ENCODE results near the gene PRDM16. TPM values are rescaled to one million over a fixed set of nuclear protein-coding genes. Genes with fewer than 3 reads are reported as not detected.

PRDM16 gene
- polyA plus RNA-seq, 2 donors: 0.15 to 0.28 TPM

GRCh38 chr1:3433076-3433475 is 364.1 kb downstream of the PRDM16 start:
- no peak overlapping the region for H3K4me3 ChIP-seq (ENCODE audit: low read depth in 1 of 2, low read length in 2 of 2)
- no peaks in the 10 kb centered on the region for H3K36me3 ChIP-seq (ENCODE audit: control insufficient read depth in 2 of 2, insufficient read depth in 2 of 2, low read length in 1 of 2)
- H3K9me3 ChIP-seq (ENCODE audit: control insufficient read depth in 2 of 2, insufficient read depth in 1 of 2, low read depth in 1 of 2, low read length in 1 of 2): peaks cover 0 to 3% of the 10 kb centered on the region in 2 donors
- H3K27ac ChIP-seq (ENCODE audit: low read depth in 2 of 2, low read length in 1 of 2): no peak overlapping the region
- H3K27me3 ChIP-seq (ENCODE audit: control insufficient read depth in 1 of 2, insufficient read depth in 2 of 2, low read length in 2 of 2): no peaks in the 10 kb centered on the region
- 82 to 85% methylated on average over 14 of the region's 14 CpGs for WGBS, 2 donors
- H3K4me1 ChIP-seq (ENCODE audit: control insufficient read depth in 2 of 2, insufficient read depth in 2 of 2, low read length in 1 of 2): no peaks in the 10 kb centered on the region

GRCh38 chr1:3433596-3434320 is 364.8 kb downstream of the PRDM16 start:
- Histone ChIP-seq H3K9me3 (ENCODE audit: control insufficient read depth in 2 of 2, insufficient read depth in 1 of 2, low read depth in 1 of 2, low read length in 1 of 2) (peaks cover 0 to 3% of the 10 kb centered on the region in 2 donors), H3K27me3 (ENCODE audit: control insufficient read depth in 1 of 2, insufficient read depth in 2 of 2, low read length in 2 of 2) (no peaks in the 10 kb centered on the region), H3K27ac (ENCODE audit: low read depth in 2 of 2, low read length in 1 of 2) (no peak overlapping the region), H3K36me3 (ENCODE audit: control insufficient read depth in 2 of 2, insufficient read depth in 2 of 2, low read length in 1 of 2) (no peaks in the 10 kb centered on the region), H3K4me3 (ENCODE audit: low read depth in 1 of 2, low read length in 2 of 2) (no peak overlapping the region), H3K4me1 (ENCODE audit: control insufficient read depth in 2 of 2, insufficient read depth in 2 of 2, low read length in 1 of 2) (no peaks in the 10 kb centered on the region)
- 89 to 90% methylated on average over 25 to 31 of the region's 31 CpGs for WGBS, 2 donors

- Histone ChIP-seq H3K4me1 (ENCODE audit: control insufficient read depth in 2 of 2, insufficient read depth in 2 of 2, low read length in 1 of 2) (no peaks in the 10 kb centered on the region), H3K27me3 (ENCODE audit: control insufficient read depth in 1 of 2, insufficient read depth in 2 of 2, low read length in 2 of 2) (no peaks in the 10 kb centered on the region), H3K4me3 (ENCODE audit: low read depth in 1 of 2, low read length in 2 of 2) (no peak overlapping the region), H3K27ac (ENCODE audit: low read depth in 2 of 2, low read length in 1 of 2) (no peak overlapping the region), H3K9me3 (ENCODE audit: control insufficient read depth in 2 of 2, insufficient read depth in 1 of 2, low read depth in 1 of 2, low read length in 1 of 2) (peaks cover 0 to 3% of the 10 kb centered on the region in 2 donors), H3K36me3 (ENCODE audit: control insufficient read depth in 2 of 2, insufficient read depth in 2 of 2, low read length in 1 of 2) (no peaks in the 10 kb centered on the region)
- 77 to 85% methylated on average over 40 of the region's 40 CpGs for WGBS, 2 donors
Measured at GRCh38 chr1:3434406-3435110, 365.6 kb downstream of the PRDM16 start.

GRCh38 chr1:3435666-3436065 is 366.7 kb downstream of the PRDM16 start:
- Histone ChIP-seq H3K4me1 (ENCODE audit: control insufficient read depth in 2 of 2, insufficient read depth in 2 of 2, low read length in 1 of 2) (no peaks in the 10 kb centered on the region), H3K36me3 (ENCODE audit: control insufficient read depth in 2 of 2, insufficient read depth in 2 of 2, low read length in 1 of 2) (no peaks in the 10 kb centered on the region), H3K9me3 (ENCODE audit: control insufficient read depth in 2 of 2, insufficient read depth in 1 of 2, low read depth in 1 of 2, low read length in 1 of 2) (no peaks in the 10 kb centered on the region), H3K27ac (ENCODE audit: low read depth in 2 of 2, low read length in 1 of 2) (no peak overlapping the region), H3K4me3 (ENCODE audit: low read depth in 1 of 2, low read length in 2 of 2) (no peak overlapping the region), H3K27me3 (ENCODE audit: control insufficient read depth in 1 of 2, insufficient read depth in 2 of 2, low read length in 2 of 2) (no peaks in the 10 kb centered on the region)
- 63 to 69% methylated on average over 21 of the region's 21 CpGs for WGBS, 2 donors

- no peaks in the 10 kb centered on the region for H3K4me1 ChIP-seq (ENCODE audit: control insufficient read depth in 2 of 2, insufficient read depth in 2 of 2, low read length in 1 of 2)
- H3K9me3 ChIP-seq (ENCODE audit: control insufficient read depth in 2 of 2, insufficient read depth in 1 of 2, low read depth in 1 of 2, low read length in 1 of 2): no peaks in the 10 kb centered on the region
- H3K27me3 ChIP-seq (ENCODE audit: control insufficient read depth in 1 of 2, insufficient read depth in 2 of 2, low read length in 2 of 2): no peaks in the 10 kb centered on the region
- H3K27ac ChIP-seq (ENCODE audit: low read depth in 2 of 2, low read length in 1 of 2): no peak overlapping the region
- WGBS, 2 donors: 87 to 94% methylated on average over 11 of the region's 11 CpGs
- H3K36me3 ChIP-seq (ENCODE audit: control insufficient read depth in 2 of 2, insufficient read depth in 2 of 2, low read length in 1 of 2): no peaks in the 10 kb centered on the region
- H3K4me3 ChIP-seq (ENCODE audit: low read depth in 1 of 2, low read length in 2 of 2): no peak overlapping the region
Measured at GRCh38 chr1:3436451-3436850, 367.4 kb downstream of the PRDM16 start.

- Histone ChIP-seq H3K9me3 (ENCODE audit: control insufficient read depth in 2 of 2, insufficient read depth in 1 of 2, low read depth in 1 of 2, low read length in 1 of 2) (no peaks in the 10 kb centered on the region), H3K36me3 (ENCODE audit: control insufficient read depth in 2 of 2, insufficient read depth in 2 of 2, low read length in 1 of 2) (no peaks in the 10 kb centered on the region), H3K4me3 (ENCODE audit: low read depth in 1 of 2, low read length in 2 of 2) (no peak overlapping the region), H3K4me1 (ENCODE audit: control insufficient read depth in 2 of 2, insufficient read depth in 2 of 2, low read length in 1 of 2) (no peaks in the 10 kb centered on the region), H3K27ac (ENCODE audit: low read depth in 2 of 2, low read length in 1 of 2) (no peak overlapping the region), H3K27me3 (ENCODE audit: control insufficient read depth in 1 of 2, insufficient read depth in 2 of 2, low read length in 2 of 2) (no peaks in the 10 kb centered on the region)
- 80 to 86% methylated on average over 14 of the region's 14 CpGs for WGBS, 2 donors
Measured at GRCh38 chr1:3436901-3437300, 367.9 kb downstream of the PRDM16 start.

- Histone ChIP-seq H3K9me3 (ENCODE audit: control insufficient read depth in 2 of 2, insufficient read depth in 1 of 2, low read depth in 1 of 2, low read length in 1 of 2) (no peaks in the 10 kb centered on the region), H3K27me3 (ENCODE audit: control insufficient read depth in 1 of 2, insufficient read depth in 2 of 2, low read length in 2 of 2) (no peaks in the 10 kb centered on the region)
- WGBS, 2 donors: 76 to 79% methylated on average over 9 of the region's 9 CpGs
Measured at GRCh38 chr1:3438661-3439180, 369.7 kb downstream of the PRDM16 start.

GRCh38 chr1:3439346-3440299 is 370.6 kb downstream of the PRDM16 start:
- WGBS, 2 donors: 65 to 66% methylated on average over 27 of the region's 27 CpGs
- H3K4me1 ChIP-seq (ENCODE audit: control insufficient read depth in 2 of 2, insufficient read depth in 2 of 2, low read length in 1 of 2): no peaks in the 10 kb centered on the region
- no peak overlapping the region for H3K4me3 ChIP-seq (ENCODE audit: low read depth in 1 of 2, low read length in 2 of 2)
- no peaks in the 10 kb centered on the region for H3K27me3 ChIP-seq (ENCODE audit: control insufficient read depth in 1 of 2, insufficient read depth in 2 of 2, low read length in 2 of 2)
- H3K36me3 ChIP-seq (ENCODE audit: control insufficient read depth in 2 of 2, insufficient read depth in 2 of 2, low read length in 1 of 2): no peaks in the 10 kb centered on the region
- H3K9me3 ChIP-seq (ENCODE audit: control insufficient read depth in 2 of 2, insufficient read depth in 1 of 2, low read depth in 1 of 2, low read length in 1 of 2): no peaks in the 10 kb centered on the region
- no peak overlapping the region for H3K27ac ChIP-seq (ENCODE audit: low read depth in 2 of 2, low read length in 1 of 2)

More at GRCh38 chr1:3438661-3439180, 369.7 kb downstream of the PRDM16 start:
- Histone ChIP-seq H3K4me1 (ENCODE audit: control insufficient read depth in 2 of 2, insufficient read depth in 2 of 2, low read length in 1 of 2) (no peaks in the 10 kb centered on the region), H3K4me3 (ENCODE audit: low read depth in 1 of 2, low read length in 2 of 2) (no peak overlapping the region), H3K27ac (ENCODE audit: low read depth in 2 of 2, low read length in 1 of 2) (no peak overlapping the region), H3K36me3 (ENCODE audit: control insufficient read depth in 2 of 2, insufficient read depth in 2 of 2, low read length in 1 of 2) (no peaks in the 10 kb centered on the region)

GRCh38 chr1:3440300-3440681 is 371.3 kb downstream of the PRDM16 start:
- 49 to 50% methylated on average over 9 to 10 of the region's 10 CpGs for WGBS, 2 donors
- no peak overlapping the region for H3K4me3 ChIP-seq (ENCODE audit: low read depth in 1 of 2, low read length in 2 of 2)
- no peaks in the 10 kb centered on the region for H3K4me1 ChIP-seq (ENCODE audit: control insufficient read depth in 2 of 2, insufficient read depth in 2 of 2, low read length in 1 of 2)
- no peaks in the 10 kb centered on the region for H3K36me3 ChIP-seq (ENCODE audit: control insufficient read depth in 2 of 2, insufficient read depth in 2 of 2, low read length in 1 of 2)
- no peaks in the 10 kb centered on the region for H3K9me3 ChIP-seq (ENCODE audit: control insufficient read depth in 2 of 2, insufficient read depth in 1 of 2, low read depth in 1 of 2, low read length in 1 of 2)
- H3K27me3 ChIP-seq (ENCODE audit: control insufficient read depth in 1 of 2, insufficient read depth in 2 of 2, low read length in 2 of 2): no peaks in the 10 kb centered on the region
- H3K27ac ChIP-seq (ENCODE audit: low read depth in 2 of 2, low read length in 1 of 2): no peak overlapping the region

Measured in esophagus (tissue), 2 donors.